SK-MEL-5 (cell line): Measurements from ENCODE around the gene SGCD. TPM values are rescaled to one million over a fixed set of nuclear protein-coding genes. Genes with fewer than 3 reads are reported as not detected.

Source experiments
- DNase-seq: peaks from one replicate; pipeline ENCODE4 v3.0.0-alpha.2; 2016; ENCODE audit warnings: low read depth, low spot score
- in situ Hi-C: cut with HindIII; loops from 2 replicates; pipeline ENCODE4 v1.10.0; 2016; ENCODE audit warnings: low sequenced_read_pairs, high pct_unique_total_duplicates, low pct_unique_long_range_greater_than_20kb
- total RNA-seq: library from RNA; depleted of rRNA; stranded (reverse); fragments of >200 nt; shearing (Covaris generic); gene quantifications from 2 replicates; pipeline ENCODE4 v1.2.3, GENCODE V29; 2014

The SGCD gene
- total RNA-seq, 1 experiment from 2014 or later, result 27.2 TPM

- DNase-seq, result peak; percentile 34
- in situ Hi-C loops, result no loop called here
These were observed 148.5 kb downstream of the SGCD start for GRCh38 chr5:156475182-156476157.

- in situ Hi-C loops, result no loop called here
These were observed 149.2 kb downstream of the SGCD start for GRCh38 chr5:156476158-156476551.

GRCh38 chr5:156476678-156477077 lies 149.7 kb downstream of the SGCD start:
- in situ Hi-C loops, result no loop called here
- no peak for DNase-seq

More at GRCh38 chr5:156476158-156476551, 149.2 kb downstream of the SGCD start:
- DNase-seq, result no peak

GRCh38 chr5:156477196-156477595 lies 150.2 kb downstream of the SGCD start:
- peak; percentile 99 for DNase-seq
- in situ Hi-C loops, result no loop called here

GRCh38 chr5:156479849-156480248 lies 152.9 kb downstream of the SGCD start:
- in situ Hi-C loops, result no loop called here
- peak; percentile 27 for DNase-seq

GRCh38 chr5:156481741-156482140 lies 154.8 kb downstream of the SGCD start:
- in situ Hi-C loops, result no loop called here
- DNase-seq, result no peak

- in situ Hi-C loops, result no loop called here
- DNase-seq, result peak; percentile 33
These were observed 155.9 kb downstream of the SGCD start for GRCh38 chr5:156482818-156483217.

GRCh38 chr5:156486394-156487238 lies 159.7 kb downstream of the SGCD start:
- DNase-seq, result no peak
- in situ Hi-C loops, result no loop called here

- in situ Hi-C loops, result no loop called here
- no peak for DNase-seq
These were observed 164.8 kb downstream of the SGCD start for GRCh38 chr5:156491766-156492165.

GRCh38 chr5:156496291-156496690 lies 169.3 kb downstream of the SGCD start:
- no peak for DNase-seq
- in situ Hi-C loops, result no loop called here

GRCh38 chr5:156497804-156498208 lies 170.8 kb downstream of the SGCD start:
- in situ Hi-C loops, result no loop called here
- DNase-seq, result no peak

- in situ Hi-C loops, result no loop called here
- DNase-seq, result no peak
These were observed 171.4 kb downstream of the SGCD start for GRCh38 chr5:156498226-156498980.

- in situ Hi-C loops, result no loop called here
- no peak for DNase-seq
These were observed 173.8 kb downstream of the SGCD start for GRCh38 chr5:156500755-156501154.

- no peak for DNase-seq
- in situ Hi-C loops, result no loop called here
These were observed 178.1 kb downstream of the SGCD start for GRCh38 chr5:156505101-156505500.

GRCh38 chr5:156513123-156513815 lies 186.3 kb downstream of the SGCD start:
- in situ Hi-C loops, result no loop called here
- DNase-seq, result no peak

- in situ Hi-C loops, result no loop called here
- no peak for DNase-seq
These were observed 188.2 kb downstream of the SGCD start for GRCh38 chr5:156515121-156515520.

GRCh38 chr5:156515803-156516360 lies 188.9 kb downstream of the SGCD start:
- no peak for DNase-seq
- in situ Hi-C loops, result no loop called here
